Esophagus squamous epithelium (tissue), 5 donors: Measurements from ENCODE around the gene RPRML. TPM values are rescaled to one million over a fixed set of nuclear protein-coding genes. Genes with fewer than 3 reads are reported as not detected.
A peak's percentile ranks its signal among the peaks of the same experiment; 100 is the strongest.

ENCODE experiments used
- DNase-seq: peaks from one replicate; lab custom pipeline; 2025; lab: John Stamatoyannopoulos, UW
- H3K27ac ChIP-seq, 4 donors: fragments of 200-600 bp; sonication (generic); one replicate each; pipeline ENCODE4 v1.5.1; 2016 to 2019; ENCODE audit warnings: mild to moderate bottlenecking in 1 of 4
- H3K27me3 ChIP-seq, 4 donors: fragments of 200-600 bp; sonication (generic); 1 replicate in 3 of 4; 2 replicates in 1 of 4; pipeline versions ENCODE4 v1.5.1 to v1.6.0; 2017 to 2021; ENCODE audit warnings: antibody characterized with exemption in 1 of 4
- H3K36me3 ChIP-seq, 3 donors: fragments of 200-600 bp; sonication (generic); one replicate each; pipeline ENCODE4 v1.5.1; 2016 to 2019
- H3K4me1 ChIP-seq, 3 donors: fragments of 200-600 bp; sonication (generic); one replicate each; pipeline ENCODE4 v1.5.1; 2017 to 2019
- H3K4me3 ChIP-seq, 4 donors: fragments of 200-600 bp; sonication (generic); 1 replicate in 3 of 4; 2 replicates in 1 of 4; pipeline ENCODE4 v1.5.1; 2016 to 2019; ENCODE audit warnings: mild to moderate bottlenecking in 2 of 4, moderate library complexity in 1 of 4
- H3K9me3 ChIP-seq, 3 donors: fragments of 200-600 bp; sonication (generic); one replicate each; pipeline ENCODE4 v1.5.1; 2016 to 2019
- POLR2A ChIP-seq, 4 donors: fragments of 450-650 bp; IDR thresholded peaks; one replicate each; pipeline ENCODE4 v1.6.1; 2017; ENCODE audit warnings: antibody characterized with exemption in 4 of 4, mild to moderate bottlenecking in 4 of 4, moderate library complexity in 3 of 4
- WGBS, 2 donors: methylation state at CpG; one replicate each; pipeline ENCODE4 v1.1.5; 2018; 5-methylcytosine and 5-hydroxymethylcytosine counted together
- intact Hi-C: fragments of 100-400 bp; cut with DNase I; formaldehyde crosslinking; loops from one replicate; pipeline ENCODE4 v1.15.0; 2022
- total RNA-seq, 4 donors: library from RNA; depleted of rRNA; stranded (reverse); fragments of >200 nt; gene quantifications; one replicate each; pipeline ENCODE4 v1.1.0, GENCODE V29; 2016
- TF ChIP-seq, protein P1 (sequence below), 6 experiments: fragments of 450-650 bp in 4 of 6; fragments of 200-600 bp in 2 of 6; sonication (generic) in 2 of 6; IDR thresholded peaks; one replicate each; pipeline ENCODE4 v1.5.1; 2016 to 2019; ENCODE audit warnings: antibody characterized with exemption in 6 of 6, mild to moderate bottlenecking in 4 of 6, moderate library complexity in 4 of 6
- donor health status: DM: yes; HTN: yes; CAD: no.

RPRML gene
- total RNA-seq, 4 donors from 2014 or later = 0.57 to 1.3 TPM; not detected in 2

DNA sequence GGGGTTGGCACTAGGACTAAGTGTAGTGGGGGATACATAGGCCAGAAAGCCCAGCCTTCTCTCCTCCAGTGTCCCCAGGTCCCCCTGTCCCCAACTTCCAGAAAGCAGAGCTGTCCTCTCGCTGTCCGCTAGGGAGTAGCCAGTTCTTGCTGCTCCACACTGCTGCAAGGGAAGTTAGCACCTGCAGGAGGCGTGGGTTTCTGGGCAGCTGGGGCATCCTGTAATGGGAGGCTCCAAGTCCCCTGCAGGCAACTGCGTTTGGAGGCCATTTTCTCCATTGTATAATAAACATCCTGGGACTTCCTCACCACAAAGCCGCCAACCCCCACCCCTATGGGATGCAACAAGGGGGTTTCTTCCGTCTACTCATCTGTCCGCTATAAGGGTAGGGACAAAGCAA is 1.7 kb downstream of the RPRML start:
- Histone ChIP-seq H3K27me3 (peaks cover 9 to 67% (median 15%) of the 10 kb centered on the region in 4 donors), H3K27ac (no peak overlapping the region), H3K36me3 (no peaks in the 10 kb centered on the region), H3K9me3 (no peaks in the 10 kb centered on the region), H3K4me1 (peaks cover 16 to 45% (median 16%) of the 10 kb centered on the region in 3 donors), H3K4me3 (no peak overlapping the region)
- intact Hi-C loops = no loop called here
- no peak for TF ChIP-seq POLR2A (IDR thresholded peaks at IDR 0.05)
- TF ChIP-seq, protein P1, sequence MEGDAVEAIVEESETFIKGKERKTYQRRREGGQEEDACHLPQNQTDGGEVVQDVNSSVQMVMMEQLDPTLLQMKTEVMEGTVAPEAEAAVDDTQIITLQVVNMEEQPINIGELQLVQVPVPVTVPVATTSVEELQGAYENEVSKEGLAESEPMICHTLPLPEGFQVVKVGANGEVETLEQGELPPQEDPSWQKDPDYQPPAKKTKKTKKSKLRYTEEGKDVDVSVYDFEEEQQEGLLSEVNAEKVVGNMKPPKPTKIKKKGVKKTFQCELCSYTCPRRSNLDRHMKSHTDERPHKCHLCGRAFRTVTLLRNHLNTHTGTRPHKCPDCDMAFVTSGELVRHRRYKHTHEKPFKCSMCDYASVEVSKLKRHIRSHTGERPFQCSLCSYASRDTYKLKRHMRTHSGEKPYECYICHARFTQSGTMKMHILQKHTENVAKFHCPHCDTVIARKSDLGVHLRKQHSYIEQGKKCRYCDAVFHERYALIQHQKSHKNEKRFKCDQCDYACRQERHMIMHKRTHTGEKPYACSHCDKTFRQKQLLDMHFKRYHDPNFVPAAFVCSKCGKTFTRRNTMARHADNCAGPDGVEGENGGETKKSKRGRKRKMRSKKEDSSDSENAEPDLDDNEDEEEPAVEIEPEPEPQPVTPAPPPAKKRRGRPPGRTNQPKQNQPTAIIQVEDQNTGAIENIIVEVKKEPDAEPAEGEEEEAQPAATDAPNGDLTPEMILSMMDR (IDR thresholded peaks at IDR 0.05) = peak in 2 of 6 experiments; percentile 19
- no peak for DNase-seq
- WGBS, 2 donors = 65 to 70% methylated on average over 3 of the region's 7 CpGs

- intact Hi-C loops = no loop called here
- 66 to 86% methylated on average over 11 to 13 of the region's 14 CpGs for WGBS, 2 donors
- H3K36me3 ChIP-seq = no peaks in the 10 kb centered on the region
- DNase-seq = no peak
- no peak overlapping the region for H3K4me3 ChIP-seq
- TF ChIP-seq POLR2A (IDR thresholded peaks at IDR 0.05) = no peak
- H3K27ac ChIP-seq = no peak overlapping the region
- H3K27me3 ChIP-seq = peaks cover 9 to 62% (median 15%) of the 10 kb centered on the region in 4 donors
- H3K4me1 ChIP-seq = peaks cover 16 to 51% (median 16%) of the 10 kb centered on the region in 3 donors
- no peaks in the 10 kb centered on the region for H3K9me3 ChIP-seq
Measured at GRCh38 chr17:46976626-46977270, 2.3 kb downstream of the RPRML start.

DNA sequence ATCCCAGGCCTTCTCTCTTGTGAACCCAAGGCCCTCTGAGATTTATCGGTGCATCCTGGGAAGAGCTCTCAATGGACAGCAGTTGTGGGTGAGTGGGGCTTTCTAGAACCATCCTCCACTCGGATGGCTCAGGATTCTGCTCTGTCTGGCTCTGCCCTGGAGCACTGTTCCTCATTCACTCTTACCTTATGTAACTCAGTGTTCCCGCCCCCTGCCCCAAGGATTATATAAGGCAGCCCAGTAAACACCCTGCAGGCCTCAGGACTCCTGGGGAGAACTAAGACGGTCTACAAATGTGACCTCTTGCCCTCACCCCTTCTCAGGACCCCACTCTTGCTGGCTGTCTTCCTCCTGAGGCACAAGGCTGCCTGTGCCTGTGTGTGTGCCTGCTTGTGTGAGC is 3.8 kb downstream of the RPRML start:
- peaks cover 9 to 50% (median 15%) of the 10 kb centered on the region in 4 donors for H3K27me3 ChIP-seq
- no peaks in the 10 kb centered on the region for H3K36me3 ChIP-seq
- H3K27ac ChIP-seq = no peak overlapping the region
- no peak for DNase-seq
- H3K9me3 ChIP-seq = no peaks in the 10 kb centered on the region
- TF ChIP-seq POLR2A (IDR thresholded peaks at IDR 0.05) = no peak
- TF ChIP-seq, protein P1 (IDR thresholded peaks at IDR 0.05) = no peak
- 54 to 88% methylated on average over 2 to 3 of the region's 4 CpGs for WGBS, 2 donors
- intact Hi-C loops = no loop called here
- H3K4me3 ChIP-seq = no peak overlapping the region
- H3K4me1 ChIP-seq = peaks cover 16 to 58% (median 16%) of the 10 kb centered on the region in 3 donors

DNA sequence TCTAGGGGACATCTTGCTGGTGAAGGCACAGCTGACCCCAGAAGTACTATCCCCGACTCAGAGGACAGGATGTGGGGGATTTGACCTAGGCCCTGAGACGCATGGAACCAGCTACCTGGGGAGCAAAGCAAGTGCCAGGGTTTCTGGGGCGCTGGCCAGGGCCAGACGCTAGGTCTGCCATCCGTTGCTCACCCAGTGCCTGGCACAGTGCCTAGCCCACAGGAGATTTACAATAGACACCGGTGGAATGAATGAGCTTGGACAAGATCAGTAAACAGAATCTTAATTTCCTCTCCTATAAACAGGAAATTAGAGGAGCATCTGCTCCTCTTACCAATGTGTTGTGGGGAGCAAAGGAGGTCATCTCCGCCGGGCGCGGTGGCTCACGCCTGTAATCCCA is 5.0 kb downstream of the RPRML start:
- no peak overlapping the region for H3K4me3 ChIP-seq
- no peaks in the 10 kb centered on the region for H3K9me3 ChIP-seq
- H3K27me3 ChIP-seq = peaks cover 6 to 38% (median 10%) of the 10 kb centered on the region in 4 donors
- H3K36me3 ChIP-seq = no peaks in the 10 kb centered on the region
- DNase-seq = no peak
- intact Hi-C loops = no loop called here
- H3K4me1 ChIP-seq = peaks cover 11 to 50% (median 11%) of the 10 kb centered on the region in 3 donors
- WGBS, 2 donors = 26 to 61% methylated on average over 6 to 9 of the region's 11 CpGs
- no peak for TF ChIP-seq POLR2A (IDR thresholded peaks at IDR 0.05)
- TF ChIP-seq, protein P1 (IDR thresholded peaks at IDR 0.05) = no peak
- no peak overlapping the region for H3K27ac ChIP-seq

DNA sequence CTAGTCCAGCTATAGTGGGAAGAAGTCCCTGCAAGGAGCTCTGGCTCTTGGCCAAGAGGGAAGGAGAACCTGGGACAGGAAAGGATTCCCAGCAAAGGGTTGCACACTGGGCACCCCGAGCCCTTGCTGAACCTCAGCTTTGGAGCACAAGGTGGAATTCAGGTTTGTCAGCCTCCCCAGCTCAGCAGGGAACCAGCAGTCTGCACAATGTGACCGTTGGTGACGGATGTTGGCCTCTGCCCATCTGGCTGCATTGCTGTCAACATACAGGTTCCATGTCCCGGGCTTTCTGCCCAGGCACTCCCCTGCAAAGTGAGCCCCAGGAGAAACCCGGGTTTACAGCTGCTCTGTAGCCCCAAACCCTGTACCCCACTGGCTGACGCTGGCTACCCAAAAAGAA is 6.7 kb downstream of the RPRML start:
- TF ChIP-seq, protein P1 (IDR thresholded peaks at IDR 0.05) = no peak
- no peak for TF ChIP-seq POLR2A (IDR thresholded peaks at IDR 0.05)
- intact Hi-C loops = no loop called here
- H3K9me3 ChIP-seq = no peaks in the 10 kb centered on the region
- 9 to 45% methylated on average over 3 to 4 of the region's 6 CpGs for WGBS, 2 donors
- peaks cover 0 to 33% (median 0%) of the 10 kb centered on the region in 3 donors for H3K4me1 ChIP-seq
- H3K27ac ChIP-seq = peak overlapping the region in 3 of 4 donors; percentile 23 to 71 (median 38)
- DNase-seq = no peak
- no peak overlapping the region for H3K4me3 ChIP-seq
- H3K36me3 ChIP-seq = peaks cover 0 to 5% (median 0%) of the 10 kb centered on the region in 3 donors
- H3K27me3 ChIP-seq = peaks cover 0 to 21% (median 0%) of the 10 kb centered on the region in 4 donors
